SK-N-SH treated with all-trans-retinoic acid at 6 μM for 48 hours (cell line): Measurements from ENCODE around the gene SLC2A4RG.

Experiments
- OSR1 ChIP-seq: fragments of 250-450 bp; sonication (Bioruptor Pico); IDR thresholded peaks from 2 replicates; pipeline ENCODE4 v1.8.0; 2022; ENCODE audit warnings: moderate library complexity, mild to moderate bottlenecking, inconsistent platforms
- RARB ChIP-seq: fragments of 250-450 bp; sonication (Bioruptor Pico); IDR thresholded peaks from 2 replicates; pipeline ENCODE4 v1.8.0; 2021; ENCODE audit warnings: mild to moderate bottlenecking, moderate library complexity
- ZFP30 ChIP-seq: fragments of 450-650 bp; formaldehyde crosslinking; IDR thresholded peaks from 2 replicates; pipeline ENCODE4 v1.5.0; 2022; ENCODE audit warnings: mild to moderate bottlenecking, moderate library complexity
- TF ChIP-seq, protein P1 (sequence below): fragments of 250-450 bp; sonication (Bioruptor Pico); IDR thresholded peaks from 2 replicates; pipeline ENCODE4 v1.5.1; 2020; ENCODE audit warnings: low read depth, mild to moderate bottlenecking, moderate library complexity

DNA sequence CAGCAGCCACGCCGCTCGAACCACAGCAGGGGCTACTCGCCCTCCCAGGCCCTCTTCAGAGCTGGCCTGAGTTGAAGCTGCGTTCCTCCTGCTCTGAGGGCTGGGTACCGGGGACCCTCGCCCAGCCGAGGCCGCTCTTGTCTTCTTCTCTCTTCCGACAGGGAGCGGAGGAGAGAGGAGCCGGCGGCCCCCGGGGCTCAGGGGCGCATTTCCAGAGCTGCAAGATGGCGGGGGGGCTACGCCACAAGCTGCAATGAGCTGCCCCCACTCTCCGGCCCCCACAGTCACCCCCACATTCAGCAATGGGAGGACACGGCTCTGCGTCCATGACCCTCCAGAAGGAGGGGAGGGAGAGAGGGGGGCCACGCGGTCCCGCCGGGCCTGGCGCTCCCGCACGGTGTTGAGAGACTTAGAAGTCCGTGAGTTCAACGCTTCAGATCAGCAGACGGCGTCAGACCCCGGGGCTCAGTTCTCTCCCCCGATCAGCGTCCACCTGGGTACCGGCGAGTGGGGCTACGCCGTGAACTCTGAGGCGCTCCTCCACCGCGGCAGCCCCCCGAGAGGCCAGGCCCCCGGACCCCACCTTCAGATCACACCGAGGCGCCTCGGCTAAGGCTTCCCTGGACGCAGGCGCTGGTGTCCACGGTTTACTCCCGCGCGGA, 31.6 kb downstream of the SLC2A4RG start:
- TF ChIP-seq ZFP30 (CRISPR knock-in tag), result no peak
- no peak for TF ChIP-seq OSR1 (CRISPR knock-in tag)
- no peak for TF ChIP-seq RARB
- TF ChIP-seq, protein P1, sequence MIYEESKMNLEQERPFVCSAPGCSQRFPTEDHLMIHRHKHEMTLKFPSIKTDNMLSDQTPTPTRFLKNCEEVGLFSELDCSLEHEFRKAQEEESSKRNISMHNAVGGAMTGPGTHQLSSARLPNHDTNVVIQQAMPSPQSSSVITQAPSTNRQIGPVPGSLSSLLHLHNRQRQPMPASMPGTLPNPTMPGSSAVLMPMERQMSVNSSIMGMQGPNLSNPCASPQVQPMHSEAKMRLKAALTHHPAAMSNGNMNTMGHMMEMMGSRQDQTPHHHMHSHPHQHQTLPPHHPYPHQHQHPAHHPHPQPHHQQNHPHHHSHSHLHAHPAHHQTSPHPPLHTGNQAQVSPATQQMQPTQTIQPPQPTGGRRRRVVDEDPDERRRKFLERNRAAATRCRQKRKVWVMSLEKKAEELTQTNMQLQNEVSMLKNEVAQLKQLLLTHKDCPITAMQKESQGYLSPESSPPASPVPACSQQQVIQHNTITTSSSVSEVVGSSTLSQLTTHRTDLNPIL (CRISPR knock-in tag), result no peak
